Breast epithelium (tissue), 3 donors: ENCODE measurements around the gene CDC20B.

Source experiments
- POLR2A ChIP-seq: fragments of 450-650 bp; IDR thresholded peaks from one replicate; pipeline ENCODE4 v1.6.1; 2016; ENCODE audit warnings: antibody characterized with exemption, mild to moderate bottlenecking, moderate library complexity
- POLR2AphosphoS5 ChIP-seq, 3 donors: sonication (generic); formaldehyde crosslinking; IDR thresholded peaks; one replicate each; pipeline ENCODE4 v1.6.1; 2017; ENCODE audit warnings: antibody characterized with exemption in 3 of 3
- TF ChIP-seq, protein P1 (sequence below), 3 donors: fragments of 450-650 bp; IDR thresholded peaks; one replicate each; pipeline ENCODE4 v1.5.1; 2016 to 2017; ENCODE audit warnings: antibody characterized with exemption in 3 of 3, mild to moderate bottlenecking in 3 of 3, moderate library complexity in 3 of 3

DNA sequence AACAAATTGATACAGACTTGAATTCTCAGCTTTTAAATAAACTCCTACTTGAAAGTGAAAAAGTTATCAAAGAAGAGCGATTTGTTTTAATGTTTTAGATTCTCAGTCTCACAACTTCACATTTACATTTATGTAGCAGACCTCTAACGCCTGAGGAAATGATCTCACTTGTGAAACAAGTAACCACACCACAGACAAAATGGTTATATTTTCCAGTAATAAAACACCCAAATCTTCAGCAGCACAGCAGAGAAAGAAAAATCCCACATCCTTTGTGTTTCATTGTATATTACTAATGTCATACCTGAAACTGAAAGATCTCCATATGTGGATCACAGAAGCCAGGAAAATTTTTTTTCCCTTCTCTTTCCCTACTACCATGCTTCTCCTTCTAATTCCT is 100.3 kb downstream of the CDC20B start:
- TF ChIP-seq, protein P1, sequence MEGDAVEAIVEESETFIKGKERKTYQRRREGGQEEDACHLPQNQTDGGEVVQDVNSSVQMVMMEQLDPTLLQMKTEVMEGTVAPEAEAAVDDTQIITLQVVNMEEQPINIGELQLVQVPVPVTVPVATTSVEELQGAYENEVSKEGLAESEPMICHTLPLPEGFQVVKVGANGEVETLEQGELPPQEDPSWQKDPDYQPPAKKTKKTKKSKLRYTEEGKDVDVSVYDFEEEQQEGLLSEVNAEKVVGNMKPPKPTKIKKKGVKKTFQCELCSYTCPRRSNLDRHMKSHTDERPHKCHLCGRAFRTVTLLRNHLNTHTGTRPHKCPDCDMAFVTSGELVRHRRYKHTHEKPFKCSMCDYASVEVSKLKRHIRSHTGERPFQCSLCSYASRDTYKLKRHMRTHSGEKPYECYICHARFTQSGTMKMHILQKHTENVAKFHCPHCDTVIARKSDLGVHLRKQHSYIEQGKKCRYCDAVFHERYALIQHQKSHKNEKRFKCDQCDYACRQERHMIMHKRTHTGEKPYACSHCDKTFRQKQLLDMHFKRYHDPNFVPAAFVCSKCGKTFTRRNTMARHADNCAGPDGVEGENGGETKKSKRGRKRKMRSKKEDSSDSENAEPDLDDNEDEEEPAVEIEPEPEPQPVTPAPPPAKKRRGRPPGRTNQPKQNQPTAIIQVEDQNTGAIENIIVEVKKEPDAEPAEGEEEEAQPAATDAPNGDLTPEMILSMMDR (IDR thresholded peaks at IDR 0.05) = no peak
- TF ChIP-seq POLR2A = no peak
- TF ChIP-seq POLR2AphosphoS5 (IDR thresholded peaks at IDR 0.05) = no peak
